Pancreas (tissue), 10 donors: ENCODE data around the gene FGF12. TPM values are rescaled to one million over a fixed set of nuclear protein-coding genes. Genes with fewer than 3 reads are reported as not detected.

Experiments used
- ATAC-seq, 4 donors: fragments of 200-7000 bp; cut with Tn5 transposase; one replicate each; pipeline versions ENCODE4 v1.8.0 to v1.9.1; 2020; ENCODE audit warnings: mild to moderate bottlenecking in 4 of 4, moderate library complexity in 4 of 4
- DNase-seq, 6 donors: peaks; one replicate each; pipeline ENCODE4 v3.0.0-alpha.2; 2020
- FAIRE-seq: peaks from 2 replicates; lab custom pipeline; 2012; peaks lifted over from hg19 to GRCh38; lab: Jason Lieb, UNC
- H3K27ac ChIP-seq, 4 donors: fragments of 200-600 bp; sonication (generic); 1 replicate in 3 of 4; 2 replicates in 1 of 4; pipeline versions ENCODE4 v1.5.0 to v1.8.0; 2020
- H3K27me3 ChIP-seq, 4 donors: fragments of 200-600 bp; one replicate each; pipeline ENCODE4 v1.8.0; 2021
- H3K36me3 ChIP-seq, 3 donors: fragments of 200-600 bp; sonication (generic) in 1 of 3; one replicate each; pipeline versions ENCODE4 v1.5.0 to v1.8.0; 2020 to 2021
- H3K4me1 ChIP-seq, 3 donors: fragments of 200-600 bp; one replicate each; pipeline ENCODE4 v1.8.0; 2021
- H3K4me3 ChIP-seq, 4 donors: fragments of 200-600 bp; sonication (generic) in 2 of 4; one replicate each; pipeline versions ENCODE4 v1.5.0 to v1.8.0; 2020 to 2021
- H3K9me3 ChIP-seq, 4 donors: fragments of 200-600 bp; one replicate each; pipeline ENCODE4 v1.8.0; 2021
- CTCF ChIP-seq, 4 donors: fragments of 200-600 bp; sonication (generic) in 3 of 4; IDR thresholded peaks; one replicate each; pipeline versions ENCODE4 v1.5.0 to v1.8.0; 2021; ENCODE audit warnings: antibody characterized with exemption in 4 of 4
- WGBS, 2 donors: extraction: QIAGEN DNeasy Blood & Tissue Kit; methylation state at CpG; one replicate each; pipeline ENCODE4 v1.1.7; 2013; 5-methylcytosine and 5-hydroxymethylcytosine counted together
- intact Hi-C, 3 donors: fragments of 100-400 bp; cut with DNase I; formaldehyde crosslinking; loops; one replicate each; pipeline versions ENCODE4 v1.11.1 to v1.14.2; 2022
- polyA plus RNA-seq, 2 donors: library from polyadenylated mRNA; stranded (reverse); fragments of 200-250 nt; gene quantifications; one replicate each; pipeline ENCODE4 v1.2.3, GENCODE V29; 2013
- total RNA-seq, 6 donors: library from RNA; stranded (reverse); fragmentation: NEBNext Ultra II Directional in 4 of 6; extraction: Animal tissue kit (Norgen Biotek cat#: 25700) in 4 of 6; gene quantifications; one replicate each; pipeline versions ENCODE4 v1.2.1 to v1.2.4, GENCODE V29; 2021 to 2023
- donor health status: healthy with polysubstance abuse.
- donor health status: DM: no; HTN: no; CAD: no; lungs with moderate emphysema.
- donor health status: DM: no; HTN: no; CAD: no.
- donor health status: control.
- donor health status: control.
- donor health status: Bipolar disorder and iron deficiency.
- donor health status: DM: yes; HTN: yes; CAD: no.
- donor health status: DM: no; HTN: no; CAD: no.
- donor health status: DM: no; HTN: no; CAD: no.
- donor health status: DM: yes; HTN: yes; CAD: no.

The FGF12 gene
- total and polyA plus RNA-seq, 8 donors, result 3.6 to 8.6 (median 6.4) TPM

- H3K4me1 ChIP-seq, result no peaks in the 10 kb centered on the region
- H3K36me3 ChIP-seq, result no peaks in the 10 kb centered on the region
- no peak for FAIRE-seq
- no peak overlapping the region for H3K27ac ChIP-seq
- ATAC-seq, result no peak
- no peak for DNase-seq
- H3K4me3 ChIP-seq, result no peak overlapping the region
- H3K27me3 ChIP-seq, result no peaks in the 10 kb centered on the region
- WGBS, 2 donors, result 38 to 50% methylated on average over 2 of the region's 2 CpGs
- no peaks in the 10 kb centered on the region for H3K9me3 ChIP-seq
- intact Hi-C loops, result no loop called here
- no peak for TF ChIP-seq CTCF (IDR thresholded peaks at IDR 0.05)
These were observed 355.4 kb downstream of the FGF12 start for GRCh38 chr3:192371870-192372400.

GRCh38 chr3:192367616-192368015 lies 359.7 kb downstream of the FGF12 start:
- TF ChIP-seq CTCF (IDR thresholded peaks at IDR 0.05), result no peak
- 76 to 77% methylated on average over 5 of the region's 5 CpGs for WGBS, 2 donors
- H3K4me1 ChIP-seq, result no peaks in the 10 kb centered on the region
- no peaks in the 10 kb centered on the region for H3K9me3 ChIP-seq
- no peak overlapping the region for H3K27ac ChIP-seq
- DNase-seq, result no peak
- no peak for ATAC-seq
- H3K27me3 ChIP-seq, result no peaks in the 10 kb centered on the region
- no peak for FAIRE-seq
- no peak overlapping the region for H3K4me3 ChIP-seq
- intact Hi-C loops, result no loop called here
- H3K36me3 ChIP-seq, result no peaks in the 10 kb centered on the region

GRCh38 chr3:192366916-192367315 lies 360.4 kb downstream of the FGF12 start:
- Histone ChIP-seq H3K4me3 (no peak overlapping the region), H3K36me3 (no peaks in the 10 kb centered on the region), H3K27me3 (no peaks in the 10 kb centered on the region), H3K27ac (no peak overlapping the region), H3K4me1 (no peaks in the 10 kb centered on the region), H3K9me3 (no peaks in the 10 kb centered on the region)
- TF ChIP-seq CTCF (IDR thresholded peaks at IDR 0.05), result no peak
- FAIRE-seq, result no peak
- 62 to 64% methylated on average over 6 of the region's 6 CpGs for WGBS, 2 donors
- no peak for ATAC-seq
- no peak for DNase-seq
- intact Hi-C loops, result no loop called here

DNA sequence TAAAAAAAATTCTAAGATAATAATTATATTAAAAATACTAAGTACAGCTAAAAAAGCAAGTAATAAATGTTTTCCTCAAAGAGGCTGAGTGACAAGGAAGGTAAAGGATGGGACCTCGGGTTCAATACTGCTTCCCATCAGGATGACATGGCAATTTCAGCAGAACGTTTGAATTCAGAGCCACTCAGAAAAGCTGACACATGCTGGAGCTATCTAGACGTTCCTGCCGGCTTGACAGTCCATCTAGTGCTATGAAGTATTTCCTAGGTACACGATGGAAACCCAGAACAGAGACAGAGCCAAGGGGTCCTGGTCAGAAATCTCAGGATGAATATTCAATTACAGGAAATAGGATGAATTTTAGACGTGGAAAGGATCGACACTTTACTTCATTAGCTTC lies 361.8 kb downstream of the FGF12 start:
- 55 to 58% methylated on average over 7 of the region's 7 CpGs for WGBS, 2 donors
- intact Hi-C loops, result no loop called here
- no peaks in the 10 kb centered on the region for H3K36me3 ChIP-seq
- H3K4me3 ChIP-seq, result no peak overlapping the region
- H3K27ac ChIP-seq, result no peak overlapping the region
- DNase-seq (no peak), ATAC-seq (no peak), FAIRE-seq (no peak)
- no peak for TF ChIP-seq CTCF (IDR thresholded peaks at IDR 0.05)
- H3K9me3 ChIP-seq, result no peaks in the 10 kb centered on the region
- no peaks in the 10 kb centered on the region for H3K4me1 ChIP-seq
- no peaks in the 10 kb centered on the region for H3K27me3 ChIP-seq

DNA sequence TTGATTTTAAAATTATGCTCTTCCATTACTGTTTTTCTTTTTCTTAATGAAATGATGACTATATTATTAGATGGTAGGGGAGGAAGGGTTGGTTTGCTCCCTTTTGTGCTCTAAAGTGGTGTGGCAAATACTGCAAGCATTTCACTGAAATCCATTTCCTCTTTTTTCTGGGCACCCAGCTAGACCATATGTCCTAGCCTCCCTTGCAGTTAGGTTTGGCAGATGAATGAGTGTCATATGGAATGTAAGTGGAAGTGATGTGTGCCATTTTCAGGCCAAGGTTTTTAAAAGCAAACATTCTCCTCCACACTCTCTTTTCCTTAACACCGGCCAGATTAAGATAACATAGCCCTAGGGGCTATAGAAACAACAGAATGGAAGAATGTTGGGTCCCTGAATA lies 363.0 kb downstream of the FGF12 start:
- Histone ChIP-seq H3K9me3 (no peaks in the 10 kb centered on the region), H3K27ac (no peak overlapping the region), H3K4me1 (no peaks in the 10 kb centered on the region), H3K4me3 (no peak overlapping the region), H3K36me3 (no peaks in the 10 kb centered on the region), H3K27me3 (no peaks in the 10 kb centered on the region)
- no peak for TF ChIP-seq CTCF (IDR thresholded peaks at IDR 0.05)
- FAIRE-seq, result no peak
- intact Hi-C loops, result no loop called here
- DNase-seq, result no peak
- no peak for ATAC-seq
- 12 to 17% methylated on average over 1 of the region's 1 CpG for WGBS, 2 donors
